Erythroblast (primary cell): Measurements from ENCODE around the gene FBXW4.

Experiments
- GATA1 ChIP-seq: IDR thresholded peaks from 2 replicates; pipeline ENCODE4 v1.6.1; 2011; ENCODE audit warnings: low read depth, mild to moderate bottlenecking, control low read depth, low read length, moderate library complexity
- POLR2A ChIP-seq: IDR thresholded peaks from 2 replicates; pipeline ENCODE4 v1.6.1; 2011; ENCODE audit warnings: mild to moderate bottlenecking, low read length

DNA sequence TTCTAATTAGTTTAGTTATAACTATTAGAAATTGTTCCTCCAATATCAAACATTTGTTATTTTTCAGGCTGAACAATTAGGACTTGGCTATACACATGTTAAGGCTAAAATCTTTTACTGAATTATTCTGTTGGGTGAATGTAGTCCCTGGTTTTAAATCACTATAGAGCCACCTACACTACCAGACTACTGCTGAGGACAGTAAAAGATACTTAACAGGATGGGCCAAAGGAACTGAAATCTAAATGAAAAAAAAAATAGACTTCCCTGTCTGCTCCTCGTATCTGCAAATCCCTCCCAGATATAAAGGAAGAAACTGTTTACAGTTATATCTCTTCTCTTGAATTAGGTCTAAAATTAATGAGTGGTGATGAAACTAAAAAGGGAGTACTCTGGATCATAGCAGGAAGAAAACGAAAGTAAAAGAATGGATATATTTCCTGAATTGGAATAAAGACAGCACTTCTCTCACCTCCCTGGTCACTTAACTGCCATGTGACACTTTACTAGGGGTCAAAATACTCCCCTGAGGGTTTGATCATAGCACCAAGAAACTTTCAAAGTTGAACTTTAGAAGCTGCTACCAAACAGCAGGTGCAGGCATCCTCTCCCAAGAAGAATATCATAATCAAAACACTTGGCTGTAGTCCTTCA lies 12.7 kb downstream of the FBXW4 start:
- TF ChIP-seq POLR2A (no peak), GATA1 (no peak)
